Activated CD4-positive, alpha-beta T cell treated with anti-CD3 and anti-CD28 coated beads, Interleukin-2, amount 50 U/mL, for 16 hours (primary cell): ENCODE results near the gene UFC1.

ENCODE experiments used
- DNase-seq: peaks from one replicate; pipeline ENCODE4 v3.0.0-alpha.2; 2020

Gene UFC1

DNA sequence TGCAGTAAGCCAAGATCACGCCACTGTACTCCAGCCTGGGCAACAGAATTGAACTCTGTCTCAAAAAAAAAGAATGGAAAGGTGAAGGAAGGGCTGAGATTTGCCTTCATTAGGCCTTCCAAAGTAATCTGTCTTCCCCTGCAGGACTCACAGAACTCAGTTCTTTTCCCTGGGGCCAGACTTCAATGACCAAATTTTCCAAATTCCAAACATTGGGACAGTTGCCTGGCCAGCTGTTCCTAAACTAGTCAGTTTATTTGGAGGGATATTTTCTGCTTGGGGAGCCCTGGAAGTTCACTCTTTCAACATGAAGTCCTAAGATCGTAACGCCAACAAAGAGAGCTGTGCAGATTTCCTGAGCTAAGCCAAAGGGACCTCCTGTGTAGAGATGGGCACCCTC, 15.9 kb upstream of the UFC1 start:
- no peak for DNase-seq

- no peak for DNase-seq
These were observed 15.3 kb upstream of the UFC1 start for GRCh38 chr1:161138431-161138830.

DNA sequence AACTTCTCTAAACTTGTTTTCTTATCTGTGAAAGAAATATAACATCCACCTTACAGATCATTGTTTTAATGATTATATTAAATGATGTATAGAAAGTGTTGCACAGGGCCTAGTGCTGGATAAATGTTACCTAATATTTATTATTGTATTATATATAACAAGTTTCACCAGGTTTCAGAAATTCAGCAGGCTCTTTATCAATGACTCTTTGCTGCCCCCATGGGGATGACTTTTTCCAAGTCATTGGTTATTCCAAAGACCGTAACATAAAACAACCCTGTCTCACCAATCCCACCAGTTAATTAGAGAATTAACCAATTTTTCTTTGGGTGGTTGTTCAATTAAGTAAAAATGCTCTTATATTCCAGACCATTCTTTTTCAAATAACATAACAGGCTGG, 14.0 kb upstream of the UFC1 start:
- DNase-seq = peak; percentile 37

GRCh38 chr1:161140755-161141400, 12.9 kb upstream of the UFC1 start:
- no peak for DNase-seq

- no peak for DNase-seq
These were observed 7.9 kb upstream of the UFC1 start for GRCh38 chr1:161145832-161146231.

DNA sequence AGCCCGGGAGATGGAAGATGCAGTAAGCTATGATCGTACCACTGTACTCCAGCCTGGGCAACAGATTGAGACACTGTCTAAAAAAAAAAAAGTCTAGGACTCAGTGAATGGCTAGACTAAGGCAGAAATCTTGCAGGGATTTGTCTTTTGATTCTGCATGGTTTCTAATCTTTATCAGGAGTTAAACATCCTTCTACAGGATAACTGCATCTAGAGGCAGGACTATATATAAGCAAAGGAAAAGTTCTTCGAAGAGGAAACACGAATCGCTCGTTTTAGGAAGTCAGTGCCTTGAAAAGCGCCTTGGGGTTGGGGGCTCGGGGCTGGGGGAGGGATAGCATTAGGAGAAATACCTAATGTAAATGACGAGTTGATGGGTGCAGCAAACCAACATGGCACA, 602 bp upstream of the UFC1 start:
- DNase-seq = no peak

- DNase-seq = no peak
These were observed 4.1 kb downstream of the UFC1 start for GRCh38 chr1:161157867-161158266.

DNA sequence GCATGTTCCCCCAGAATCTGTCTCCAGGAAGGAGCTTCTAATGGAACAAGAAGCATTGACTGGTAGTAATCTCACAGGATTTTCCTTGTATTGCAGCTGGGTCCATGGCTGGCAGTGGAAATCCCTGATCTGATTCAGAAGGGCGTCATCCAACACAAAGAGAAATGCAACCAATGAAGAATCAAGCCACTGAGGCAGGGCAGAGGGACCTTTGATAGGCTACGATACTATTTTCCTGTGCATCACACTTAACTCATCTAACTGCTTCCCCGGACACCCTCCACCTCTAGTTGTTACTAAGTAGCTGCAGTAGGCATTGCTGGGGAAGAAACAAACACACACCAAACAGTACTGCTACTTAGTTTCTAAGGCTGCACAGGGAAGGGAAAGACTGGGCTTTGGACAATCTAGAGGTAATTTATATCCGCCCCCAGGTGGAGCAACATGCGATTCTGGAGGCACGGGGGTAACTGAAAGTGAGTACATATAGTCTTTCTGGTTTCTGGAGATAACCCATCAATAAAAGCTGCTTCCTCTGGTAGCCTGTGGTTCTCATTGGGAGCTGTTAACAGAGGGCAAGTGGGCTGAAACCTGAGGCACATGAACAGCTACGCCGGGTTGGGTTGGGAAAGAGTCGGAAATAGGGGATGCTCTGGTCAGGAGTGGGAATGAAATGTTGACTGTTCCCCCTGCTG, 4.7 kb downstream of the UFC1 start:
- no peak for DNase-seq

DNA sequence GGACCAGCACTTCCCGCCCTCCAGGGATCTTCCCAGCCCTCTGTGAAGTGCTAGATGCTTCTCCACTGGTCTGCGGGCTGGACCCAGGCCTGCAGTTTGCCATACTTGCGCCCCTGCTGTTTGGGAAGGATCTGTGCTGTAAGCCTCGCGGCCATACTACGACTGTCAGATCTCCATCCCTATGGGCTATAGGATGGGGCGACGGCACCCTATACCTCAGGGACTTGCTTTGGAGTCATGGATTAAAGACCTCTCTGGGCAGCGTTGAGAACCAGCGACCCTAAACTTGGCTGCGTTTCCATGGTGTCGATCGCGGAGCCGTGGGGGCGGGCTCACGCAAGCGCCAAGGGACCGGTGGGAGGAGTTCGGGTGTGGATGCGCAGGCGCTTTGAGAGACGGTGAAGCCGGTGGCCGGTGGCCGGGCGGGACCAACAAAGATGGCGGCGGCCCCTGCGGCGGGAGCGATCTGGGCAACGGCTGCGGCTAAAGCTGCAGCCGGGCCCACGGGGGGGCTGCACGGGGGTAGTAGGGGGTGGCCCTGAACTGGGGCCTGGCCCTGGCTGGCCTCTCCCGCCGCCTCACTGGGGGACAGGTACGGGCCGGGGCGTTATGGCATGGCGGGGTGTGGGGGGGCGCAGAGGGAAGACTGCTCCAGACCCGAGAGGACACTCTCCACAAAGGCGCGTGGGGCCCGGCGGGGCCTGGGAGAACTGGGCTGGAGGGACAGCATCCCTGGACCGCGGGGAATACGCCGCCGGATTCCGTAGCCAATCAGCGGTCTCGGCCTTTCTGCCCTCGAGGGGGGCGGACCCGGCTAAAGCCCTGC, 5.5 kb downstream of the UFC1 start, which contains the start of gene USP21:
USP21 (plus strand) TSS at position 414 of the 826 bp plus-strand sequence. CDS start 1,141 bp downstream, outside the sequence.
- DNase-seq = peak; percentile 94

DNA sequence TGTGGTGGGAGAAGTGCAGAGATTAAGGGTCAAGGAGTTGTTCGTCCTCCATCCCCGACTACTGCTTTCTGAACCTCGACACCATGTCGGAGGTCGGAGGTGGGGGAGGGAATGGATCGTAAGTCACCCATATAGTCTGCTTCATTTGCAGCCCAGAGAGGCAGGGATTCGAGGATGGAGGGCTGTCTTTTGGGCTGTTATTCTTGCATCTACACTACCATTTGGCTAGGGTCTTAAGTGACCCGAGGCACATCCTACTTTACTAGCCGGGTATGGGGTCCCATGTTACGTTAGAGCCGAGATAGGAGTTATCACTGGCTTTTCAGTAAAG, 6.1 kb downstream of the UFC1 start:
- no peak for DNase-seq

GRCh38 chr1:161160671-161161145, 6.9 kb downstream of the UFC1 start:
- DNase-seq = no peak

DNA sequence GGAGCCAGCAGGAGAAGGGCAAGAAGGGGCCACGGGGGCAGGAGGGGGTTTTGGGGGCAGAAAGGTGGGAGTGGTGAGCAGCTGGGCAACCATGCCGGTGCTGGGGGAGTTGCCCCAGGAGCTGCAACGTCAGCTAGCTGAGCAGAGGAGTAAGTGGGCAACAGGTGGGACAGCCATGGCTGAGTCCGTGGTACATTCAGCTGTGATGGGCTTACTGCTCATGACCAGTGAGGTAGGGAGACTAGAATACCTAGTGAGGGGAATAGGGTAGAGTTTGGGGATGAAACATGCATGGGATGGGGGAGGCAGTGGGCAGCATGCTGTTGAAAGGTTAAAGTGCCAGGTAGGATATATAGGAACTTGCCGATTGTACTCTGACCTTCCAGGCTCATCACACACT, 7.9 kb downstream of the UFC1 start:
- DNase-seq = no peak

- DNase-seq = no peak
These were observed 8.3 kb downstream of the UFC1 start for GRCh38 chr1:161162052-161162451.

GRCh38 chr1:161162806-161163205, 9.0 kb downstream of the UFC1 start:
- DNase-seq = no peak

DNA sequence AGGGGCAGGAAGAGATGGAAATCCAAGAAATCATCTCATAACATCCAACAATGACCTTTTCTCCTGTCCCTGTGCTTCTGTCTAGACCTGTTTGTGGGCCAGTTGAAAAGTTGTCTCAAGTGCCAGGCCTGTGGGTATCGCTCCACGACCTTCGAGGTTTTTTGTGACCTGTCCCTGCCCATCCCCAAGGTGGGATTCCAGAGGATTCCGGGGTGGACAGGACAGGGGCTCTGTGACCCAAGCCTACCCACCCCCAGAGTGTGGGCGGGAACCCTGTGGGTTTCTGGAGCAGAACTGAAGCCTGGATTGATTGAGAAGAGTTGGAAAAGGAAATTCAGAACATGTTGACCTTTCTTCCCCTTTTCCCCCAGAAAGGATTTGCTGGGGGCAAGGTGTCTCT, 10.0 kb downstream of the UFC1 start:
- DNase-seq = no peak

DNA sequence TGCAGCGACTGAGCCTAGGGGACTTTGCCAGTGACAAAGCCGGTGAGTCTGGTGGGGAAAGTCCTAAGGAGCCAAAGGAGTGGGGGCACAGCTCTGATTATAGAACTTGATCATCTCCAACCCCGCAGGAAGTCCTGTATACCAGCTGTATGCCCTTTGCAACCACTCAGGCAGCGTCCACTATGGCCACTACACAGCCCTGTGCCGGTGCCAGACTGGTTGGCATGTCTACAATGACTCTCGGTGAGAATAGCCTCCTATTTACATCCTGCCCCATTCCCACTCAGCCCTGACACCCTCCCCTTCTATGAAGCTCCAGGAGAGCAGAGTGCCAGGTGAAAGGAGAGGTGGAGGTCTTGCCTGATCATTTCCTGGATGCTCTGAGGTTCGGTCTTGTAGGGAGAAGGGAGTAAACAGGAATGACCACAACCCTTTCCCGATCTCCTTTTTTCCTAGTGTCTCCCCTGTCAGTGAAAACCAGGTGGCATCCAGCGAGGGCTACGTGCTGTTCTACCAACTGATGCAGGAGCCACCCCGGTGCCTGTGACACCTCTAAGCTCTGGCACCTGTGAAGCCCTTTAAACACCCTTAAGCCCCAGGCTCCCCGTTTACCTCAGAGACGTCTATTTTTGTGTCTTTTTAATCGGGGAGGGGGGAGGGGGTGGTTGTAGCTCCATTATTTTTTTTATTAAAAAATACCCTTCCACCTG, 11.3 kb downstream of the UFC1 start:
- no peak for DNase-seq

DNA sequence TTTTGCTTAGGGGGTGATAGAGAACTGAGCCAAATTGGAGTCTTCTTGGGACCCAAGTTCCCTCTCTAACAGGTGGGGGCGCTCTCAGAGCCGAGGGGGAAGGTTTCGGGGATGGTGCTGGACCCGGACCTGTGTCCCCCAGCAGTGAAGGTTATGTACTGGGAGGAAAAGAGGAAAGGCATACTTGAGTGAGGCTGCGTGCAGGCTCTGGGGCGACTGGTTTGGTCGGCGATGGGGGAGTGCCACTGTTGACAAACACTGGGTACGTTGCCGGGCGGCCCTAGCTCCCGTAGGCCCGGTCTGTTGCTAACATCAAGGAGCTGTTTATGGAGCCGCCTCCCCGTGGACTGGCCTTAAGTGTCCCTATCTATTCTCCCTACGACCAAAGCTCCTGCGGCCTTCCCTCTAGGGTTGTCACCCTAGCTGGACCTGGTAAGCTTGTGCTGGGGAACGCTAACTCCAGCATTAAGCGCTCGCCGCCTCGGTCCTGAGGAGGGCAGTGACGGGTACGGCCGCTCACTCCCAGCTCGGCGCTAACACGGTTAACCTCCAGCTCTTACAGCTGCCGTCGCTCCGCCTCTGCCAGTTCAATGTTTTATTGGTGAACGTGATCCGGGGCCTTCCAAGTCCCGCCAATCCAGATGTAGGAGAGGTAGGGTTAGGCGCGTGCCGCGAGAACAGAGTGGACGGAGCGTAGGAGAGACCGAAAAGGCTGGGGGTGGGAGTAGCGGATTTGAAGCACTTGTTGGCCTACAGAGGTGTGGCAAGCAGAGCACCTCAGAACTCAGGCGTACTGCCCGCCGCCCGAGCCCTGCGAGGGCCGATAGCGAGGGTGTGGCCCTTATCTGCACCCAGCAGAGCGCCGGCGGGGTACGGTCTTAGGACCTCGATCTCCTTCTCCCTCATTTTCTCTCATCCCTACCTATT, 12.2 kb downstream of the UFC1 start, which contains the start of gene PPOX:
PPOX (plus strand) TSS at position 685 of the 927 bp plus-strand sequence. CDS start 422 bp downstream, outside the sequence.
- DNase-seq = peak; percentile 98

DNA sequence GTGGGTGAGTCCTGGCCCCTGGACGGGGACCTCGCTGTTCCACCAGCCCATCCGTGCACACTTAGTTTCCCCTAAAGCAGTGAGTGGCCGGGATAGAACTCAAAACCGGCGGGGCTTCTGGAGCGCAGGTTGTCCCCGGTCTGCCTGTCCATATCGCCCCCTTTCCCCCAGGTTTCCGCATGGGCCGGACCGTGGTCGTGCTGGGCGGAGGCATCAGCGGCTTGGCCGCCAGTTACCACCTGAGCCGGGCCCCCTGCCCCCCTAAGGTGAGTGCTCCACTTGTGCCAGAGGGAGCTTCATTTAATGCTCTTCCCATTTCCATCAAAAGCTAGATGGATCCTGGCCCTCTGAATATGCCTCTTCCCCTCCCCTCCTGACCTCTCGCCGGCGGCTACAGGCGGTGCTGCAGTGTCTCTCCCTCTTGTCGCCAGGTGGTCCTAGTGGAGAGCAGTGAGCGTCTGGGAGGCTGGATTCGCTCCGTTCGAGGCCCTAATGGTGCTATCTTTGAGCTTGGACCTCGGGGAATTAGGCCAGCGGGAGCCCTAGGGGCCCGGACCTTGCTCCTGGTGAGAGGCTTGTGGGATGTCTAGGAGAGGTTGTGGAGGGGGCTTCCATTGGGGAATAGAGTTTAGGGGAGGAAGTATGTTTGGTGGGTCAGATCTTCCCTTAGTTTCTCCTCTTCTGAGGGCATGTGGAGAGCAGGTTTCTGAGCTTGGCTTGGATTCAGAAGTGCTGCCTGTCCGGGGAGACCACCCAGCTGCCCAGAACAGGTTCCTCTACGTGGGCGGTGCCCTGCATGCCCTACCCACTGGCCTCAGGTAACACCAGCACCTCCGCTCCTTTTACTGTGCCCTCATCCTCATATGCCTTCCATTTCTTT, 13.1 kb downstream of the UFC1 start:
- no peak for DNase-seq

- no peak for DNase-seq
These were observed 15.1 kb downstream of the UFC1 start for GRCh38 chr1:161168906-161169305.

GRCh38 chr1:161171191-161171590, 17.4 kb downstream of the UFC1 start:
- DNase-seq = no peak

DNA sequence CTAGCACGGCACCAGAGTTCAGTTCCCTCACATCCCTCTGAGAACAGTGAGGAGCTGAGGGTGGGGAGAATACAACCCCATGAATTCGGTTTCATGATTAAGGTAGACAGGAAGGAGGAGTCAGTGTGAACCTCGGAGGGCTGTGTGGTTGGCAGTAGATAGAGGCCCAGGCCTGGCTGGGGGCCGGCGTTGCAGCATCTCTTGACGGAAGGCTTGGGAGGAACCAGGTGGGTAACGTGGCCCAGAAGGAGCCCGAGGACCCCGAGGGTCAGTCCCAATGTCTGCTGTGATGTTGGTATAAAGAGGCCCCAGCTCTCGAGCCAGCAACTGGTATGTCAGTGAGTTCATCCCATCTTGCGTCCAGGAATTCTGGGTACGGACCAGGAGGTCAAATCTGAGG, 17.9 kb downstream of the UFC1 start:
- DNase-seq = no peak
